ENCODE measurements around the gene LRRTM2.

Gene LRRTM2

DNA sequence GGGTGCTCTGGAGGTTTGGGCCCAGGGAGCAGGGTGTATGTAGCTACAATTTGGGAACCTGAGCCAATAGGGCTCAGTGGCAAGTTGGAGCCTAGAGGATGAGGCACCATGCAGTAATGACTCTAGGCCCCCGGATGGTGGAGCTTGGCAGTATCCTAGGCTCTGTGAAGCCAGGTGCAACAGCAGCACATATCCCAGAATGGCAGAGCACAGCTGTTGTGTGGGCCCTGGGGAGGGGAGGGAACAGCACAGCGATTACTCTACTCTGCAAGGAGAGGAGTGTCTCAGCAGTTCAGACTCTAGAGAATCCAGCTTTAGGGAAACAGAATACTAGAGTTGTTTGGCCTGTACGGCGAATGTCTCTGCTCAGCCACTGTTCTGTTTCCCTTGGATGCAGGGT lies 56.1 kb downstream of the LRRTM2 start:
- DNase-seq (ENCODE audit: low read depth, low spot score) = no peak
- no peak overlapping the region for H3K4me3 ChIP-seq (ENCODE audit: low read depth, low read length)
- no peak for TF ChIP-seq CTCF (IDR thresholded peaks at IDR 0.05; ENCODE audit: insufficient read depth, low read length, missing control alignments)
- CTCF ChIA-PET = interaction anchor here (3.1 kb wide), 1 partner anchor 29 kb away, joined by 11 read pairs; no protein-coding TSS in a partner anchor
- POLR2A ChIA-PET = no interaction called here
